ENCODE results near the gene POFUT1.

DNA sequence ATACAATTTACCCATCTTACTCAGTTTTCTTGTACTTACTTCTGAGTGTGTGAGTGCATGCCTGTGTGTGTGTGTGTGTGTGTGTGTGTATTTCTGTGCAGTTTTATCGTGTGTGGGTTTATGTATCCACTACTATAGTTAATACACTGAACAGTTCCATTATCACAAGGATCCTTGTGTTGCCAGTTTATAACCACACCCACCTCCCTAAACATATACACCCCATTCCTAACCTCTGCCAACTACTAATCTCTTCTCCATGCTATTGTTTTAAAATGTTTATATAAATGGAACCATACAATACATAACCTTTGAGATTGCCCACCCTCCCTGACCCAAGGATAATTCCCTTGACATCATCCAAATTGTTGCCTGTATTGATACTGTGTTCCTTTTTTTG, 18.7 kb downstream of the POFUT1 start:
- no peak for TF ChIP-seq FOXK1 (CRISPR knock-in tag; IDR thresholded peaks at IDR 0.05; ENCODE audit: borderline replicate concordance)
- TF ChIP-seq SREBF2 (CRISPR knock-in tag; IDR thresholded peaks at IDR 0.05), result no peak
- no peak for TF ChIP-seq CTCF (IDR thresholded peaks at IDR 0.05 in 2 of 3, conservative IDR thresholded peaks at IDR 0.05 in 1 of 3; ENCODE audit: insufficient read depth in 2 of 3, low read depth in 1 of 3, low read length in 3 of 3)
- no peak for TF ChIP-seq ZNF232 (CRISPR knock-in tag; IDR thresholded peaks at IDR 0.05)
- TF ChIP-seq EZH2 (IDR thresholded peaks at IDR 0.05; ENCODE audit: borderline replicate concordance, low read depth, low read length), result no peak
- TF ChIP-seq GTF2B (IDR thresholded peaks at IDR 0.05; ENCODE audit: extremely low read depth, insufficient read length), result no peak
- no peak for TF ChIP-seq ZNF764 (CRISPR knock-in tag; IDR thresholded peaks at IDR 0.05; ENCODE audit: low read depth)
- TF ChIP-seq, protein P1, sequence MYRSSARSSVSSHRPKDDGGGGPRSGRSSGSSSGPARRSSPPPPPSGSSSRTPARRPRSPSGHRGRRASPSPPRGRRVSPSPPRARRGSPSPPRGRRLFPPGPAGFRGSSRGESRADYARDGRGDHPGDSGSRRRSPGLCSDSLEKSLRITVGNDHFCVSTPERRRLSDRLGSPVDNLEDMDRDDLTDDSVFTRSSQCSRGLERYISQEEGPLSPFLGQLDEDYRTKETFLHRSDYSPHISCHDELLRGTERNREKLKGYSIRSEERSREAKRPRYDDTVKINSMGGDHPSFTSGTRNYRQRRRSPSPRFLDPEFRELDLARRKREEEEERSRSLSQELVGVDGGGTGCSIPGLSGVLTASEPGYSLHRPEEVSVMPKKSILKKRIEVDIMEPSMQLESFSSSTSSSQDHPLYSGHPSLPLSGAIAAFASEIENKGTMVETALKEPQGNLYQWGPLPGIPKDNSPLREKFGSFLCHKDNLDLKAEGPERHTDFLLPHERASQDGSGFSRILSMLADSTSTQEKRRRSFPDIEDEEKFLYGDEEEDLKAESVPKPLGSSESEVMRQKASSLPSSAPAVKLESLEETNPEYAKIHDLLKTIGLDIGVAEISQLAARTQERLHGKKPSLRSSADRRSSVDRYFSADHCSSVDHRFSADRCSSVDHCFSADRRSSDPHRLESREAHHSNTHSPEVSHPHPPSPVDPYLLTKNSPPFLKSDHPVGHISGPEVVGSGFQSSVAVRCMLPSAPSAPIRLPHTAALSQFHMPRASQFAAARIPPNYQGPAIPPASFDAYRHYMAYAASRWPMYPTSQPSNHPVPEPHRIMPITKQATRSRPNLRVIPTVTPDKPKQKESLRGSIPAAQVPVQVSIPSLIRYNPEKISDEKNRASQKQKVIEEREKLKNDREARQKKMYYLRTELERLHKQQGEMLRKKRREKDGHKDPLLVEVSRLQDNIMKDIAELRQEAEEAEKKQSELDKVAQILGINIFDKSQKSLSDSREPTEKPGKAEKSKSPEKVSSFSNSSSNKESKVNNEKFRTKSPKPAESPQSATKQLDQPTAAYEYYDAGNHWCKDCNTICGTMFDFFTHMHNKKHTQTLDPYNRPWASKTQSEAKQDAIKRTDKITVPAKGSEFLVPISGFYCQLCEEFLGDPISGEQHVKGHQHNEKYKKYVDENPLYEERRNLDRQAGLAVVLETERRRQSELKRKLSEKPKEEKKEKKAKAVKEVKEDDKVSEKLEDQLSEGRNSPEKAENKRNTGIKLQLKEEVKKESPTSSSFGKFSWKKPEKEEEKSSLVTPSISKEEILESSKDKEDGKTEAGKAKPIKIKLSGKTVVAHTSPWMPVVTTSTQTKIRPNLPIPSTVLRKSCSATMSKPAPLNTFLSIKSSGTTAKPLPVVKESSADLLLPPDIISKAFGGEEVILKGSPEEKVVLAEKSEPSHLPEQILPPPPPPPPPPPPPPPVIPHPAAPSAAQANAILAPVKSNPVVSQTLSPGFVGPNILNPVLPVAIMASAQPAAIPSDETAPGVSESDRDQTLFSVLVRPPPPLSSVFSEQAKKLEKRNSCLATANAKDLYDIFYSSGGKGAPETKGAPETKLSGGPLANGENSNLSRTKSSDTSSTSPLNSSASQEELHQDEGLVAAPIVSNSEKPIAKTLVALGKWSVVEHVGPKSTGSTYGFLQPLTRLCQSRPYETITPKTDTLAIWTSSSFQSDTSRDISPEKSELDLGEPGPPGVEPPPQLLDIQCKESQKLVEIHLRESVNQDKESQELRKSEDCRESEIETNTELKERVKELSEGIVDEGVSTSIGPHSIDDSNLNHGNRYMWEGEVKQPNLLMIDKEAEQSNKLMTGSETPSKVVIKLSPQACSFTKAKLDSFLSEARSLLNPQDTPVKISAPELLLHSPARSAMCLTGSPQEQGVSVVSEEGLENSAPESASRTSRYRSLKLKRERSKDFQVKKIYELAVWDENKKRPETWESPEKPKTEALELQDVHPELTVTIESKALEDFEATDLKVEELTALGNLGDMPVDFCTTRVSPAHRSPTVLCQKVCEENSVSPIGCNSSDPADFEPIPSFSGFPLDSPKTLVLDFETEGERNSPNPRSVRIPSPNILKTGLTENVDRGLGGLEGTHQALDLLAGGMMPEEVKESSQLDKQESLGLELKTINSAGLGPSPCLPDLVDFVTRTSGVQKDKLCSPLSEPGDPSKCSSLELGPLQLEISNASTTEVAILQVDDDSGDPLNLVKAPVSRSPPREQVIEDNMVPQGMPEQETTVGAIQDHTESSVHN (IDR thresholded peaks at IDR 0.05; ENCODE audit: borderline replicate concordance in 1 of 2, low read depth in 1 of 2), result no peak
- TF ChIP-seq RBM15 (IDR thresholded peaks at IDR 0.05; ENCODE audit: insufficient read depth, low read length), result no peak
- no peak for TF ChIP-seq FOXJ3 (CRISPR knock-in tag; IDR thresholded peaks at IDR 0.05)
- no peak for TF ChIP-seq ZNF717 (CRISPR knock-in tag; IDR thresholded peaks at IDR 0.05)
- TF ChIP-seq MED1 (CRISPR knock-in tag; IDR thresholded peaks at IDR 0.05; ENCODE audit: borderline replicate concordance), result no peak

Measured in K562 (cell line).